ENCODE results near the gene CMTM5.

- TF ChIP-seq POLR2A (IDR thresholded peaks at IDR 0.05; ENCODE audit: low read depth, low read length) (no peak), POLR2AphosphoS5 (IDR thresholded peaks at IDR 0.05; ENCODE audit: low read depth, low read length) (no peak), TAF1 (IDR thresholded peaks at IDR 0.05; ENCODE audit: borderline replicate concordance, low read depth, low read length) (no peak)
Measured at GRCh38 chr14:23351681-23352505, 25.0 kb upstream of the CMTM5 start.
